HepG2 (cell line): ENCODE results near the gene TRIM7.

ENCODE experiments used
- GTF2F1 ChIP-seq: fragments of 150-350 bp; IDR thresholded peaks from 2 replicates; pipeline ENCODE4 v1.6.1; 2014; ENCODE audit warnings: low read length
- POLR2A ChIP-seq, 2 experiments: IDR thresholded peaks; 2 replicates each; pipeline ENCODE4 v1.6.1; 2011; ENCODE audit warnings: low read depth in 2 of 2, low read length in 2 of 2, mild to moderate bottlenecking in 1 of 2, moderate library complexity in 1 of 2; ENCODE audit not compliant: insufficient read depth in 1 of 2
- RFXANK ChIP-seq: IDR thresholded peaks from 2 replicates; pipeline ENCODE4 v1.6.1; 2016

DNA sequence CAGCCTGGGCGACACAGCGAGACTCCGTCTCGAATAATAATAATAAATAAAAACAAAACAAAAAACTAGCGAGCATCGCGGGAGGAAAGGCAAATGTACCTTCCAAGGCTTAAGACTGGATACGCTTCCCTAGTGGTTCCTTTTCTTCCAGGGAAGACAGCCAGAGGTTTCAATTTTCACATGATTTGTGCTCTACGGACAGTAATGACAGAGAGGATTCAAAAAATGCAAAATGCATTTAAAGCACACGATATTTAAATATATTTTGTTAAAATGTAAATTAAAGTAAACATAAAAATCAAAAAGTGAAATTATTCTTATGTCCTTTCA, 13.8 kb upstream of the TRIM7 start:
- TF ChIP-seq GTF2F1, result no peak
- TF ChIP-seq POLR2A (IDR thresholded peaks at IDR 0.05; ENCODE audit: insufficient read depth in 1 of 2, low read depth in 2 of 2, low read length in 2 of 2), result no peak
- no peak for TF ChIP-seq RFXANK (CRISPR knock-in tag)
